ENCODE results near the gene INAFM2.

INAFM2 gene

GRCh38 chr15:40305281-40305680 is 18.2 kb upstream of the INAFM2 start:
- DNase-seq = no peak

- peak in 9 of 56 donors; percentile 11 to 38 (median 21) for DNase-seq
Measured at GRCh38 chr15:40306371-40306770, 17.1 kb upstream of the INAFM2 start.

- DNase-seq = no peak
Measured at GRCh38 chr15:40306908-40307307, 16.6 kb upstream of the INAFM2 start.

- peak in 15 of 56 donors; percentile 12 to 47 (median 24) for DNase-seq
Measured at GRCh38 chr15:40307421-40308211, 15.9 kb upstream of the INAFM2 start, which contains the start of gene PLCB2. TSS of gene PLCB2 (minus strand) at chr15:40307935. CDS start at chr15:40307672, 263 bp downstream.

GRCh38 chr15:40309344-40309862 is 14.1 kb upstream of the INAFM2 start:
- no peak for DNase-seq

GRCh38 chr15:40310001-40310959 is 13.2 kb upstream of the INAFM2 start:
- DNase-seq = peak in 24 of 56 donors; percentile 6 to 60 (median 32)

- no peak for DNase-seq
Measured at GRCh38 chr15:40310993-40311392, 12.5 kb upstream of the INAFM2 start.

- DNase-seq = no peak
Measured at GRCh38 chr15:40312370-40313158, 10.9 kb upstream of the INAFM2 start.

GRCh38 chr15:40313531-40314398 is 9.7 kb upstream of the INAFM2 start:
- peak in 16 of 56 donors; percentile 5 to 56 (median 25) for DNase-seq

- no peak for DNase-seq
Measured at GRCh38 chr15:40314723-40315276, 8.7 kb upstream of the INAFM2 start.

- DNase-seq = no peak
Measured at GRCh38 chr15:40316931-40317330, 6.6 kb upstream of the INAFM2 start.

GRCh38 chr15:40317580-40317979 is 5.9 kb upstream of the INAFM2 start:
- DNase-seq = no peak

- no peak for DNase-seq
Measured at GRCh38 chr15:40320409-40320808, 3.1 kb upstream of the INAFM2 start.

GRCh38 chr15:40320931-40321371 is 2.5 kb upstream of the INAFM2 start:
- DNase-seq = peak in 32 of 56 donors; percentile 7 to 78 (median 36)

- peak in 2 of 56 donors; percentile 44 to 56 for DNase-seq
Measured at GRCh38 chr15:40322531-40323238, 807 bp upstream of the INAFM2 start.

- peak in 4 of 56 donors; percentile 11 to 32 (median 24) for DNase-seq
Measured at GRCh38 chr15:40323953-40324937, 753 bp downstream of the INAFM2 start.

- peak in 1 of 56 donors; percentile 5 for DNase-seq
Measured at GRCh38 chr15:40325188-40325587, 1.7 kb downstream of the INAFM2 start.
